ENCODE data around the gene C4orf54.

The C4orf54 gene

GRCh38 chr4:99608417-99608816, 49.2 kb downstream of the C4orf54 start:
- Histone ChIP-seq H3F3A (ENCODE audit: insufficient read depth, low read length) (no peaks in the 10 kb centered on the region), H3K27ac (ENCODE audit: low read length) (no peak overlapping the region), H3K9me3 (replicated peaks; ENCODE audit: insufficient read depth, low read length) (no peaks in the 10 kb centered on the region), H2AFZ (ENCODE audit: low read length) (no peak overlapping the region), H3K9me2 (replicated peaks; ENCODE audit: insufficient read depth, low read length) (no peaks in the 10 kb centered on the region), H3K4me1 (ENCODE audit: low read length) (peaks cover 6% of the 10 kb centered on the region), H3K4me3 (ENCODE audit: low read length) (no peak overlapping the region), H3K9ac (ENCODE audit: low read length) (no peak overlapping the region), H3K79me2 (ENCODE audit: low read length) (no peaks in the 10 kb centered on the region), H3K36me3 (replicated peaks; ENCODE audit: insufficient read depth, low read length) (no peaks in the 10 kb centered on the region), H3K27me3 (replicated peaks; ENCODE audit: insufficient read depth, low read length) (no peaks in the 10 kb centered on the region), H4K20me1 (ENCODE audit: insufficient read depth, low read length) (no peaks in the 10 kb centered on the region), H3K4me2 (ENCODE audit: low read depth, low read length) (no peak overlapping the region)
- no peak for TF ChIP-seq EZH2 (optimal IDR thresholded peaks at IDR 0.05; ENCODE audit: low read depth, low read length)
- TF ChIP-seq CTCF (IDR thresholded peaks at IDR 0.05; ENCODE audit: low read length): no peak
- no peak for TF ChIP-seq EZH2phosphoT487 (IDR thresholded peaks at IDR 0.05; ENCODE audit: low read length)
- no peak for DNase-seq

Measured in MM.1S (cell line).